Prostate gland (tissue), 2 donors: Measurements from ENCODE around the gene JAGN1. TPM values are rescaled to one million over a fixed set of nuclear protein-coding genes. Genes with fewer than 3 reads are reported as not detected.
"Not testable (repeated sequence)": the region's sequence is repeated elsewhere in the genome, so short reads cannot be mapped to it uniquely, and the experiment has no call there.

Experiments
- DNase-seq: peaks from one replicate; pipeline ENCODE4 v3.0.0-alpha.2; 2019; ENCODE audit warnings: low spot score
- H3K27ac ChIP-seq, 2 donors: fragments of 200-600 bp; sonication (generic); 2 replicates each; pipeline ENCODE4 v1.5.1; 2017 to 2019
- H3K27me3 ChIP-seq: fragments of 200-600 bp; sonication (generic); replicated peaks from 2 replicates; pipeline ENCODE4 v1.5.1; 2019; ENCODE audit not compliant: insufficient read depth
- H3K36me3 ChIP-seq, 2 donors: fragments of 200-600 bp; sonication (generic); 1 replicate in 1 of 2; 2 replicates in 1 of 2; pipeline versions ENCODE4 v1.5.1 to v1.8.1; 2017 to 2019
- H3K4me1 ChIP-seq: fragments of 200-600 bp; sonication (generic); replicated peaks from 2 replicates; pipeline ENCODE4 v1.5.1; 2019
- H3K4me3 ChIP-seq, 2 donors: fragments of 200-600 bp; sonication (generic); 2 replicates each; pipeline ENCODE4 v1.5.1; 2017 to 2019
- H3K9me3 ChIP-seq: fragments of 200-600 bp; sonication (generic); 2 replicates; pipeline ENCODE4 v1.5.1; 2017
- CTCF ChIP-seq, 4 experiments: fragments of 200-600 bp in 2 of 4; fragments of 450-650 bp in 2 of 4; sonication (generic) in 2 of 4; IDR thresholded peaks; 1 replicate in 3 of 4; 2 replicates in 1 of 4; pipeline ENCODE4 v1.5.1; 2016 to 2019; ENCODE audit warnings: antibody characterized with exemption in 4 of 4, mild to moderate bottlenecking in 2 of 4, moderate library complexity in 2 of 4
- POLR2A ChIP-seq: fragments of 450-650 bp; IDR thresholded peaks from one replicate; pipeline ENCODE4 v1.6.1; 2016; ENCODE audit warnings: antibody characterized with exemption, mild to moderate bottlenecking
- POLR2AphosphoS5 ChIP-seq: sonication (generic); formaldehyde crosslinking; IDR thresholded peaks from one replicate; pipeline ENCODE4 v1.6.1; 2017; ENCODE audit warnings: antibody characterized with exemption
- WGBS: methylation state at CpG from one replicate; pipeline ENCODE4 v1.1.5; 2018; 5-methylcytosine and 5-hydroxymethylcytosine counted together
- intact Hi-C: fragments of 100-400 bp; cut with DNase I; formaldehyde crosslinking; loops from one replicate; pipeline ENCODE4 v1.14.2; 2022
- total RNA-seq, 2 donors: library from RNA; depleted of rRNA; stranded (reverse); fragments of >200 nt; gene quantifications; one replicate each; pipeline ENCODE4 v1.1.0, GENCODE V29; 2016

Gene JAGN1
- total RNA-seq, 2 donors from 2014 or later: 37.0 to 61.5 TPM

GRCh38 chr3:9863058-9863772, 27.2 kb upstream of the JAGN1 start:
- intact Hi-C loops: loop anchor here (1.0 kb wide), 1 partner anchor 53 kb away; no protein-coding TSS in a partner anchor
- H3K4me3 ChIP-seq: peak overlapping the region; percentile 12 to 23
- DNase-seq: no peak
- H3K27ac ChIP-seq: peak overlapping the region; percentile 50 to 59
- no peaks in the 10 kb centered on the region for H3K36me3 ChIP-seq
- H3K27me3 ChIP-seq: no peaks in the 10 kb centered on the region
- TF ChIP-seq CTCF (IDR thresholded peaks at IDR 0.05) (no peak), POLR2A (no peak), POLR2AphosphoS5 (no peak)
- WGBS: 68% methylated on average over 20 of the region's 22 CpGs
- H3K9me3 ChIP-seq: no peaks in the 10 kb centered on the region
- H3K4me1 ChIP-seq: no peaks in the 10 kb centered on the region

DNA sequence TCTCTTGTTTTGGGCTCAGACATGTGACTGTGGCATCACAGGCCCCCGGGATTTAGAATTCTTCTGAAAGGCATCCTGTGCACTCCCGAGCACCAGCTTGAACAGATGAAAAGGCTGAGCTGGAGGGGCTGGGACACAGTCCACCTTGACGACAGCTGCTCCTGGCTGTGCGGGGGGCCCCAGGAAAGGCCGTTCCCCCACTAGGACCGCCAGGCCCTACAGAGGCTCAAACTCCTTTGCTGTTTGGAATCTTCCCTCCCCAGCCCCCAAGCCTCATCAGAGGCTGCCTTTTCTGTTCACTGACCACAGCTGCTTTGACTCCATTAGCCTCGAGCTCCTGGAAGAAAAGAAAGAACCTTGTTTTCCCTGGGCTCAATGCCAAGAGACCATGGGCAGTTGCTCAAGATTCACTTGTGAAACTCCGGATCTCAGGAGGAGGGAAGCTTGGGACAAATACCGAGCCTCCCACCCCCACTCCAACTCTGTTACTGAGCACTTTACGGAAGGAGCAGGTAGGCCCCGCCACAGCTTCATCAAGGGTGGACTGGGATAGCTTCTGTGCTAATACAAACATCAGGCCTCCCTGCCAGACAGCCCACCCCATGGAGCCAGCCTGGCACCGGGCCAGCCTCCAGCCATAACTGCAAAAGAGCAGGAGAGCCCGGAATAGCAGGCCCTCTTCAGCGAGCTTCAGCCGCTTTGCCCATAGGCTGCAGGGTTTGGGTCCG, 26.0 kb upstream of the JAGN1 start:
- H3K4me3 ChIP-seq: no peak overlapping the region
- DNase-seq: peak; percentile 22
- 42% methylated on average over 16 of the region's 16 CpGs for WGBS

DNA sequence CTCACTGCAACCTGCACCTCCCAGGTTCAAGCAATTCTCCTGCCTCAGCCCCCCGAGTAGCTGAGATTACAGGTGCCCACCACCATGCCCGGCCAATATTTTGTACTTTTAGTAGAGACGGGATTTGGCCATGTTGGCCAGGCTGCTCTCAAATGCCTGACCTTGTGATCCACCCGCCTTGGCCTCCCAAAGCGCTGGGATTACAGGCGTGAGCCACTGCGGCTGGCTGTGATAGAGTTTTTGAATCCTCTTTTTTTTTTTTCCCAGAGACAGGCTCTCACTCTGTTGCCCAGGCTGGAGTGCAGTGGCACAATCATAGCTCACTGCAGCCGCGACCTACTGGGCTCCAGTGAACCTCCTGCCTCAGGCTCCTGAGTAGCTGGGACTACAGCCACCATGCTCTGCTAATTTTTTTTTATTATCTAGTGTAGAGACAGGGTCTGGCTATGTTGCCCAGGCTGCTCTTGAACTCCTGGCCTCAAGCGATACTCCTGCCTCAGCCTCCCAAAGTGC, 25.2 kb upstream of the JAGN1 start:
- intact Hi-C loops, DNase-seq, H3K36me3 ChIP-seq, H3K4me3 ChIP-seq, H3K4me1 ChIP-seq, H3K27me3 ChIP-seq, H3K9me3 ChIP-seq: not testable (repeated sequence)
- whole genome bisulfite sequencing: 85% methylated on average over 10 of the region's 10 CpGs
- peak overlapping the region; percentile 59 to 74 for H3K27ac ChIP-seq

More for the DNA sequence above, 26.0 kb upstream of the JAGN1 start:
- Histone ChIP-seq H3K36me3 (no peaks in the 10 kb centered on the region), H3K27ac (peak overlapping the region; percentile 59 to 74), H3K9me3 (no peaks in the 10 kb centered on the region), H3K4me1 (no peaks in the 10 kb centered on the region), H3K27me3 (no peaks in the 10 kb centered on the region)
- TF ChIP-seq POLR2A (no peak), POLR2AphosphoS5 (no peak), CTCF (IDR thresholded peaks at IDR 0.05) (no peak)
- intact Hi-C loops: loop anchor here (1.0 kb wide), 1 partner anchor 20 kb away; no protein-coding TSS in a partner anchor

DNA sequence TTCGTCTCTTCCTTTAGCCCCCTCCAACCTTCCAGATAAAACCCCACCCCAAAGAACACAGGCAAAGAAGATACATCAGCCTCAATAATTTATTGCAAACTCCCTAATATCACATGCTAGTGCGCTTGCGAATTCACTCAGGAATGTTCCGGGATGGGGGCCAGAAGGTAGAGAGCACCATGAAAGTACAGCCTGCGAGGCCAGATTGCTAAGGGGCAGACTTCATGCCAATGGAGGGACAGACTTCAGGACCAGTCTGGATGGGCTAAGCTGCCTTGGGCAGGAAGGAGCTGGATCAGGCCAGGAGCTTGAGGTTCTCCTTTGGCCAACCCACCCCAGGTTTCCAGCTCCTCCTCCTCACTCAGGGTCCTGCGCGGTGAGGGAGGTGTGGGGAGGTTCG, 23.8 kb upstream of the JAGN1 start:
- peak; percentile 29 for DNase-seq
- Histone ChIP-seq H3K27me3 (no peaks in the 10 kb centered on the region), H3K36me3 (no peaks in the 10 kb centered on the region), H3K4me3 (no peak overlapping the region), H3K9me3 (no peaks in the 10 kb centered on the region), H3K4me1 (no peaks in the 10 kb centered on the region), H3K27ac (peak overlapping the region; percentile 59 to 60)
- intact Hi-C loops: no loop called here
- WGBS: 61% methylated on average over 8 of the region's 8 CpGs
- TF ChIP-seq POLR2AphosphoS5 (peak; percentile 34), POLR2A (no peak)

- H3K4me1 ChIP-seq: no peaks in the 10 kb centered on the region
- H3K4me3 ChIP-seq: no peak overlapping the region
- H3K36me3 ChIP-seq: no peaks in the 10 kb centered on the region
- H3K9me3 ChIP-seq: no peaks in the 10 kb centered on the region
- intact Hi-C loops: no loop called here
- no peaks in the 10 kb centered on the region for H3K27me3 ChIP-seq
- TF ChIP-seq POLR2AphosphoS5 (no peak), CTCF (IDR thresholded peaks at IDR 0.05) (no peak)
- peak overlapping the region; percentile 27 to 60 for H3K27ac ChIP-seq
- no peak for DNase-seq
- 96% methylated on average over 12 of the region's 12 CpGs for WGBS
Observed at GRCh38 chr3:9867106-9867505, 23.3 kb upstream of the JAGN1 start.
